ENCODE data around the gene SORL1-AS1.
A peak's percentile ranks its signal among the peaks of the same experiment; 100 is the strongest.

Gene SORL1-AS1

DNA sequence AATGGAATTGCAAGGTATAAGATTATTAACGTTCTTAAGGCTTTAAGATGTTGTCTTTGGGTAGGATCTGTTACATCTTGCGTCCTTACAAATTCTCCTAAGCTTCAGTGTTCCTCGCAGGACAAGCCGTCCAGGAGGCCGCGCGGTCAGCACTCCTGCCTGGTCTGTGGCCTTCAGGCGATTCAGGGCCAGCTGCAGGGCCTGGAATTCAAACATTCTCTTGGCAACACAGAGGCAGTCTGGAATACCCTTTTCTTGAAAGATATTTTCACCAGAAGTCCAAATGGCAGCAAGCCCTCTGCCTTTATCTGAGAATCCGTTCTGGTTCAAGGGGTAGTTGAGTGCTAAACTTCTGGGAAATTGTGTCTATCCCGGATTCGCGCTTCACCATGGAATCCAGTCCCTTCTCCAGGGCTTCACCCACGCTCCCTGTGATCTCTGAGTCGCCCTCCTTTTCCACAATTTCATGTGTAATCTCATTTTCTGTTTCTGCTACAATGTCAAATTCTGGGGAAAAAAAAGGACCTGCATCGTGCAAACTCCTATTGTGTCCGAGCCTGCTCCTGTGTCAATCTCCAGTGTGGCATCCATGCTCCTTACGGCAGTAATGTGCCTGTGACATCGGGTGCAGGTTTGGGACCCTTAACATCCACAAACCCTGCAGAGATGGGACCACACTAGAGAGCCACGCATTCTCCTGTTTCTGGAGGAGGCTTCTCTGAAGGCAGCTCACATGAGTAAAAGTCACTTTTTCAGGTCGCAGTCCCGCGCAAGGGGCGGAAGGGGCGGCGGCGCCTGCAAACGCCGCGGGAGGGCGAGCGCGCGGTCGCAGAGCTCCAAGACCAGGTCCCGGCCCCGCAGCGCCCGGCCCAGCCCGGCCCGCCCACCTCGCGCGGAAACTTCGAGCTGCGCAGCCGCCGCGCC is 26.0 kb downstream of the SORL1-AS1 start:
- H3K9me3 ChIP-seq (ENCODE audit: severe bottlenecking), result no peaks in the 10 kb centered on the region
- H3K27ac ChIP-seq, result no peak overlapping the region
- TF ChIP-seq, protein P1, sequence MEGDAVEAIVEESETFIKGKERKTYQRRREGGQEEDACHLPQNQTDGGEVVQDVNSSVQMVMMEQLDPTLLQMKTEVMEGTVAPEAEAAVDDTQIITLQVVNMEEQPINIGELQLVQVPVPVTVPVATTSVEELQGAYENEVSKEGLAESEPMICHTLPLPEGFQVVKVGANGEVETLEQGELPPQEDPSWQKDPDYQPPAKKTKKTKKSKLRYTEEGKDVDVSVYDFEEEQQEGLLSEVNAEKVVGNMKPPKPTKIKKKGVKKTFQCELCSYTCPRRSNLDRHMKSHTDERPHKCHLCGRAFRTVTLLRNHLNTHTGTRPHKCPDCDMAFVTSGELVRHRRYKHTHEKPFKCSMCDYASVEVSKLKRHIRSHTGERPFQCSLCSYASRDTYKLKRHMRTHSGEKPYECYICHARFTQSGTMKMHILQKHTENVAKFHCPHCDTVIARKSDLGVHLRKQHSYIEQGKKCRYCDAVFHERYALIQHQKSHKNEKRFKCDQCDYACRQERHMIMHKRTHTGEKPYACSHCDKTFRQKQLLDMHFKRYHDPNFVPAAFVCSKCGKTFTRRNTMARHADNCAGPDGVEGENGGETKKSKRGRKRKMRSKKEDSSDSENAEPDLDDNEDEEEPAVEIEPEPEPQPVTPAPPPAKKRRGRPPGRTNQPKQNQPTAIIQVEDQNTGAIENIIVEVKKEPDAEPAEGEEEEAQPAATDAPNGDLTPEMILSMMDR (IDR thresholded peaks at IDR 0.05; ENCODE audit: low read depth, low read length), result no peak
- no peak overlapping the region for H3K4me3 ChIP-seq (ENCODE audit: low read depth, low read length)
- no peak for DNase-seq
- no peaks in the 10 kb centered on the region for H3K36me3 ChIP-seq
- H3K27me3 ChIP-seq (ENCODE audit: insufficient read depth, low read depth, severe bottlenecking), result no peaks in the 10 kb centered on the region

DNA sequence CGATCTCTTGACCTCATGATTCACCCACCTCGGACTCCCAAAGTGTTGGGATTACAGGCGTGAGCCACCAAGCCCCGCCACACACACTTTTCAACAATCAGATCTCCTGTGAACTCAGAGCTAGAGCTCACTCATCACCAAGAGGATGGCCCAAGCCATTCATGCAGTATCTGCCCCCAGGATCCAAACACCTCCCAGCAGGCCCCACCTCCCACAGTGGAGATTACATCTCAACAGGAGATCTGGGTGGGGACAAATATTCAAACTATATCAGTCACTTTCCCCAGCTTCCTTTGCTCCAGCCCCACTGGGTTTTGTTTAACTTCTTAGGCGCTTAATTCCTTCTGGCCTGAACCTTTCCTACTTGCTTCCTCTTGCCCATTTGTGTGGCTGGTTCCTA is 26.9 kb downstream of the SORL1-AS1 start:
- Histone ChIP-seq H3K36me3 (no peaks in the 10 kb centered on the region), H3K27ac (no peak overlapping the region), H3K9me3 (ENCODE audit: severe bottlenecking) (no peaks in the 10 kb centered on the region), H3K4me3 (ENCODE audit: low read depth, low read length) (no peak overlapping the region), H3K27me3 (ENCODE audit: insufficient read depth, low read depth, severe bottlenecking) (no peaks in the 10 kb centered on the region)
- TF ChIP-seq, protein P1 (IDR thresholded peaks at IDR 0.05; ENCODE audit: low read depth, low read length), result no peak
- DNase-seq, result no peak

- H3K27me3 ChIP-seq (ENCODE audit: insufficient read depth, low read depth, severe bottlenecking), result no peaks in the 10 kb centered on the region
- no peaks in the 10 kb centered on the region for H3K9me3 ChIP-seq (ENCODE audit: severe bottlenecking)
- no peak overlapping the region for H3K4me3 ChIP-seq (ENCODE audit: low read depth, low read length)
- H3K27ac ChIP-seq, result no peak overlapping the region
- H3K36me3 ChIP-seq, result no peaks in the 10 kb centered on the region
- TF ChIP-seq, protein P1 (IDR thresholded peaks at IDR 0.05; ENCODE audit: low read depth, low read length), result no peak
- no peak for DNase-seq
Measured at GRCh38 chr11:121422675-121423074, 30.1 kb downstream of the SORL1-AS1 start.

DNA sequence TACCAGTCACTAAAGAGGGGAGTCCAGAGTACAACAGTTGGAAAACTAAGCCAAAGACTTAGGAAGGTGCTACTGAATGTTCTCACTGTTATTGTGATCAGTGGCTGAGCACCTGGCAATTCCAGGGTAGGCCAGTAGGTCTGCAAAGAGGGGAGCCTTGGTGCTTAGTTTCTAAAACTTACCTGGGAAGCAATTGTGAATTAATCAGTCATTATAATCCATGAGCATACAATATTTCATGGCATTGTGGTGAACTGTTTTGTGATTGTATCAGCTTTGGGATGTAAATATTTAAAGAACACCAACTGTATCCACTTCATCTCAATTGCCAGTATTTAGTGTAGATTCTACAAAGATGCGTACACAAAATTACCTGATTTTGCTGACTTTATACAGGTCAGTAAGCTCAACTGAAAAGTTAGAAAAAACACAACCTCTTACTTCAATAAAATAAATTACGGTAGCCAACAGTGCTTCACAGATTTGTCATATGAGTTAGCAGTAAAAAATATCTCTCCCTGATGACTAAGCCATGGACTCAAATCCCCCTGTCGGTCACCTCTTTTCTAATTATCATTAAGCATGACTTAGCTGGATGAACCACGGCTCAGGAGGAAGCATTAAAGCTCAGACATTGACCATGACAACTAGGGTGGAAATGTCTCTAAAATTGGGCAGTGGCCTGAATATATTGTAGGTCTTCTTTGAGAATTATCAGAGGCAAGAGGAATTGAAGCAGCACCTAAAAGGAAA is 31.4 kb downstream of the SORL1-AS1 start:
- TF ChIP-seq, protein P1 (IDR thresholded peaks at IDR 0.05; ENCODE audit: low read depth, low read length), result no peak
- Histone ChIP-seq H3K4me3 (ENCODE audit: low read depth, low read length) (no peak overlapping the region), H3K27ac (no peak overlapping the region), H3K27me3 (ENCODE audit: insufficient read depth, low read depth, severe bottlenecking) (no peaks in the 10 kb centered on the region), H3K9me3 (ENCODE audit: severe bottlenecking) (no peaks in the 10 kb centered on the region), H3K36me3 (no peaks in the 10 kb centered on the region)
- DNase-seq, result peak; percentile 39

- Histone ChIP-seq H3K9me3 (ENCODE audit: severe bottlenecking) (no peaks in the 10 kb centered on the region), H3K27me3 (ENCODE audit: insufficient read depth, low read depth, severe bottlenecking) (no peaks in the 10 kb centered on the region), H3K4me3 (ENCODE audit: low read depth, low read length) (no peak overlapping the region), H3K36me3 (no peaks in the 10 kb centered on the region), H3K27ac (no peak overlapping the region)
- DNase-seq, result no peak
- TF ChIP-seq, protein P1 (IDR thresholded peaks at IDR 0.05; ENCODE audit: low read depth, low read length), result no peak
Measured at GRCh38 chr11:121420398-121420797, 32.4 kb downstream of the SORL1-AS1 start.

Measured in WERI-Rb-1 (cell line).